PC-9 (cell line): Measurements from ENCODE around the gene ULK2. TPM values are rescaled to one million over a fixed set of nuclear protein-coding genes. Genes with fewer than 3 reads are reported as not detected.
"Not testable (repeated sequence)": the region's sequence is repeated elsewhere in the genome, so short reads cannot be mapped to it uniquely, and the experiment has no call there.

Experiments
- BruUV-seq: library from RNA; stranded (reverse); fragments of 400-500 nt; replicated peaks from 2 replicates; lab custom pipeline; 2021; lab: Mats Ljungman, UMichigan
- CTCF ChIA-PET: fragments of 300-600 bp; sonication (Branson Sonifier 250); formaldehyde crosslinking; loops from one replicate; lab custom pipeline; 2022; ENCODE audit warnings: antibody characterized with exemption; lab: Charles Lee
- POLR2A ChIA-PET: fragments of 300-600 bp; sonication (Branson Sonifier 250); formaldehyde crosslinking; loops from one replicate; lab custom pipeline; 2022; ENCODE audit warnings: antibody characterized with exemption; ENCODE audit not compliant: unreplicated experiment; lab: Charles Lee
- DNase-seq, 2 experiments: peaks; one replicate each; pipeline versions ENCODE4 v3.0.0 to v3.0.0-alpha.2; 2015 to 2022; ENCODE audit warnings: mixed read lengths in 1 of 2
- H2AFZ ChIP-seq: fragments of 200-600 bp; sonication (generic); 2 replicates; pipeline ENCODE4 v1.8.1; 2017; ENCODE audit warnings: antibody characterized with exemption
- H3F3A ChIP-seq: fragments of 200-600 bp; sonication (generic); 2 replicates; pipeline ENCODE4 v1.8.1; 2017; ENCODE audit warnings: antibody characterized with exemption, mild to moderate bottlenecking, low read depth; ENCODE audit not compliant: insufficient read depth
- H3K27ac ChIP-seq: fragments of 200-600 bp; sonication (generic); 2 replicates; pipeline ENCODE4 v1.6.1; 2016; ENCODE audit warnings: mixed run types
- H3K27me3 ChIP-seq: fragments of 200-600 bp; sonication (generic); 2 replicates; pipeline ENCODE4 v1.6.1; 2016; ENCODE audit warnings: low read depth, mixed run types; ENCODE audit not compliant: insufficient read depth
- H3K36me3 ChIP-seq: fragments of 200-600 bp; sonication (generic); 2 replicates; pipeline ENCODE4 v1.6.1; 2016; ENCODE audit warnings: low read depth, mixed run types
- H3K4me1 ChIP-seq: fragments of 200-600 bp; sonication (generic); replicated peaks from 2 replicates; pipeline ENCODE4 v1.6.1; 2016; ENCODE audit warnings: mixed run types; ENCODE audit not compliant: insufficient read depth
- H3K4me2 ChIP-seq: fragments of 200-600 bp; sonication (generic); 2 replicates; pipeline ENCODE4 v1.6.1; 2017; ENCODE audit warnings: mixed run types
- H3K4me3 ChIP-seq: fragments of 200-600 bp; sonication (generic); 2 replicates; pipeline ENCODE4 v1.6.1; 2016; ENCODE audit warnings: mixed run types
- H3K79me2 ChIP-seq: fragments of 200-600 bp; sonication (generic); 2 replicates; pipeline ENCODE4 v1.6.1; 2017; ENCODE audit warnings: low read depth, mixed run types
- H3K9me2 ChIP-seq: fragments of 200-600 bp; sonication (generic); 2 replicates; pipeline ENCODE4 v1.8.1; 2017; ENCODE audit warnings: mild to moderate bottlenecking; ENCODE audit not compliant: insufficient read depth
- H3K9me3 ChIP-seq: fragments of 200-600 bp; sonication (generic); 2 replicates; pipeline ENCODE4 v1.8.1; 2016; ENCODE audit warnings: low read depth; ENCODE audit not compliant: insufficient read depth
- H4K20me1 ChIP-seq: fragments of 200-600 bp; sonication (generic); 2 replicates; pipeline ENCODE4 v1.8.1; 2017; ENCODE audit not compliant: insufficient read depth
- EZH2 ChIP-seq: fragments of 200-600 bp; sonication (generic); IDR thresholded peaks from 2 replicates; pipeline ENCODE4 v1.8.0; 2017; ENCODE audit warnings: antibody characterized with exemption, low read depth
- intact Hi-C: fragments of 100-400 bp; cut with micrococcal nuclease; formaldehyde crosslinking; loops from one replicate; pipeline ENCODE4 v1.10.0; 2022; ENCODE audit not compliant: unreplicated experiment
- total RNA-seq: library from RNA; stranded (reverse); gene quantifications from 2 replicates; pipeline ENCODE4 v1.2.3, GENCODE V29; 2021
- TF ChIP-seq, protein P1 (sequence below): fragments of 200-600 bp; sonication (generic); conservative IDR thresholded peaks from 2 replicates; pipeline ENCODE4 v1.6.1; 2017; ENCODE audit warnings: mixed run types, antibody characterized with exemption, mild to moderate bottlenecking, moderate library complexity

The ULK2 gene
- total RNA-seq, 1 experiment from 2014 or later, result 8.7 TPM

DNA sequence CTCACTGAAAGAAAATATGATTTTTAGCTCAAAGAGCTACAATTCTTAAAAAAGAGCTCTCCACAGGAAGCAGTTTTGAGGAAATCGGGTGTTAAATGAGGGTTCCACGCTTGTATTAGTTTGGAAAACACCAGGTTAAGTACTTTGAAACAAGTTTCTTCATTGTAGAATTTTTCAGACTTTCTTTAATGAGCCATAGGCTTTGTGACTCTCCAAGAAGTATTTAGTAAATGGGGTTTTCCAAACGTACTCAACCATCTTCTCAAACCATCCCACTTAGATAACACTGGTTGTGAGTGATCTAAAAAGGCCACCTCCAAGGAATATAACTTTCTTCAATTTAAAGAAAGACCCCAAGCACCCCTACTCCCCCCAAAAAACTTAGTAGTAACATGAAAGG, 2.7 kb downstream of the ULK2 start:
- intact Hi-C loops, result no loop called here
- TF ChIP-seq EZH2, result no peak
- TF ChIP-seq, protein P1, sequence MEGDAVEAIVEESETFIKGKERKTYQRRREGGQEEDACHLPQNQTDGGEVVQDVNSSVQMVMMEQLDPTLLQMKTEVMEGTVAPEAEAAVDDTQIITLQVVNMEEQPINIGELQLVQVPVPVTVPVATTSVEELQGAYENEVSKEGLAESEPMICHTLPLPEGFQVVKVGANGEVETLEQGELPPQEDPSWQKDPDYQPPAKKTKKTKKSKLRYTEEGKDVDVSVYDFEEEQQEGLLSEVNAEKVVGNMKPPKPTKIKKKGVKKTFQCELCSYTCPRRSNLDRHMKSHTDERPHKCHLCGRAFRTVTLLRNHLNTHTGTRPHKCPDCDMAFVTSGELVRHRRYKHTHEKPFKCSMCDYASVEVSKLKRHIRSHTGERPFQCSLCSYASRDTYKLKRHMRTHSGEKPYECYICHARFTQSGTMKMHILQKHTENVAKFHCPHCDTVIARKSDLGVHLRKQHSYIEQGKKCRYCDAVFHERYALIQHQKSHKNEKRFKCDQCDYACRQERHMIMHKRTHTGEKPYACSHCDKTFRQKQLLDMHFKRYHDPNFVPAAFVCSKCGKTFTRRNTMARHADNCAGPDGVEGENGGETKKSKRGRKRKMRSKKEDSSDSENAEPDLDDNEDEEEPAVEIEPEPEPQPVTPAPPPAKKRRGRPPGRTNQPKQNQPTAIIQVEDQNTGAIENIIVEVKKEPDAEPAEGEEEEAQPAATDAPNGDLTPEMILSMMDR, result no peak
- BruUV-seq, result no TSS peak
- peaks cover 10% of the 10 kb centered on the region; the same call in 1 of the 2 replicates for H3F3A ChIP-seq
- no peaks in the 10 kb centered on the region for H4K20me1 ChIP-seq
- H2AFZ ChIP-seq, result no peak overlapping the region
- H3K9me2 ChIP-seq, result no peaks in the 10 kb centered on the region
- H3K27me3 ChIP-seq, result no peaks in the 10 kb centered on the region
- H3K4me2 ChIP-seq, result no peak overlapping the region
- CTCF ChIA-PET, result no interaction called here
- H3K4me3 ChIP-seq, result no peak overlapping the region
- POLR2A ChIA-PET, result no interaction called here
- no peaks in the 10 kb centered on the region for H3K79me2 ChIP-seq
- no peaks in the 10 kb centered on the region for H3K9me3 ChIP-seq
- DNase-seq, result no peak
- peaks cover 9% of the 10 kb centered on the region; the same call in 1 of the 2 replicates for H3K4me1 ChIP-seq
- no peaks in the 10 kb centered on the region for H3K36me3 ChIP-seq
- no peak overlapping the region for H3K27ac ChIP-seq

DNA sequence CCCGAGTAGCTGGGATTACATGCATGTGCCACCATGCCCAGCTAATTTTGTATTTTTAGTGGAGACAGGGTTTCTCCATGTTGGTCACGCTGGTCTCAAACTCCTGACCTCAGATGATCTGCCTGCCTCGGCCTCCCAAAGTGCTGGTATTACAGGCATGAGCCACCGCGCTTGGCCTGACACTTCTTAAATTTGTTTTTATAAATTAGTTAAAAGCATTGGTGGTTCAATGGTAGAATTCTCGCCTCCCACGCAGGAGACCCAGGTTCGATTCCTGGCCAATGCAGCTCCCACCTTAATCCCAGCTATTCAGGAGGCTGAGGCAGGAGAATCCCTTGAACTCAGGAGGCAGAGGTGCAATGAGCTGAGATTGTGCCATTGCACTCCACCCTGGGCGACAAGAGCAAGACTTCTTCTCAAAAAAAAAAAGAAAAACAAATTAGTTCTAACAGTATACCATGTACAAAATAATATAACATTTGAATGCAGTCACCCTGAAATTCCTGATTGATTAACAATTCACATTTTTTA, 7.0 kb downstream of the ULK2 start:
- H3K4me2 ChIP-seq, intact Hi-C loops, H3K4me1 ChIP-seq, BruUV-seq, H3K4me3 ChIP-seq, H3K79me2 ChIP-seq, H3K9me2 ChIP-seq, H3K9me3 ChIP-seq, H3K36me3 ChIP-seq, H2AFZ ChIP-seq, H3K27me3 ChIP-seq, H3F3A ChIP-seq, H3K27ac ChIP-seq, H4K20me1 ChIP-seq, DNase-seq: not testable (repeated sequence)
- POLR2A ChIA-PET, result interaction anchor here (0.9 kb wide), 1 partner anchor 217 kb away, joined by 3 read pairs; no protein-coding TSS in a partner anchor
- CTCF ChIA-PET, result interaction anchor here (0.6 kb wide), 1 partner anchor 14 kb away, joined by 3 read pairs; no protein-coding TSS in a partner anchor

DNA sequence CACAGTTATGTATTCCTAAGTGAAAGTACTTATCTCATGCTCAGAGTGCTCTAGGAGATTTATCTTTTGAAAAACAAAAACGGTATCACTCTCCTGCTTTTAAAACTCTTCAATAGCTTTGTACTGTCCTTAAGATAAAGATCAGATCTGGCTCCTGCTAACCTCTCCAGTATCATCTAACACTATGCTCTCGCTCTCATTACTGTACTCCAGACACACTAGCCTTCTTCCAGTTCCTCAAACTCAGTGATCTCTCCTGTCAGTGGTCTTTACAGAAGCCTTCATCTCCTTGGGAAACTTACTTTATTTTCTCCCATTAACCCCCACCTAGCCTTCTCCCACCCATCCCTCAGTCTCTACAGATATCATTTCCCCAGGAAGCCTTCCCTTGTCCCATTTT, 10.1 kb downstream of the ULK2 start:
- no TSS peak for BruUV-seq
- no peaks in the 10 kb centered on the region for H3K4me1 ChIP-seq
- no peaks in the 10 kb centered on the region for H3K9me3 ChIP-seq
- no peak for TF ChIP-seq EZH2
- TF ChIP-seq, protein P1, result no peak
- H3K4me2 ChIP-seq, result no peak overlapping the region
- ChIA-PET CTCF (no interaction called here), POLR2A (interaction anchor here (0.6 kb wide), 2 partner anchors 246 to 440 kb away, joined by 4 to 42 read pairs; no protein-coding TSS in a partner anchor)
- no peak for DNase-seq
- no peaks in the 10 kb centered on the region for H3K79me2 ChIP-seq
- no peak overlapping the region for H3K4me3 ChIP-seq
- H3K36me3 ChIP-seq, result no peaks in the 10 kb centered on the region
- H3K27me3 ChIP-seq, result no peaks in the 10 kb centered on the region
- intact Hi-C loops, result no loop called here
- H4K20me1 ChIP-seq, result no peaks in the 10 kb centered on the region
- H3K27ac ChIP-seq, result no peak overlapping the region
- no peak overlapping the region for H2AFZ ChIP-seq
- H3K9me2 ChIP-seq, result no peaks in the 10 kb centered on the region
- H3F3A ChIP-seq, result no peaks in the 10 kb centered on the region

DNA sequence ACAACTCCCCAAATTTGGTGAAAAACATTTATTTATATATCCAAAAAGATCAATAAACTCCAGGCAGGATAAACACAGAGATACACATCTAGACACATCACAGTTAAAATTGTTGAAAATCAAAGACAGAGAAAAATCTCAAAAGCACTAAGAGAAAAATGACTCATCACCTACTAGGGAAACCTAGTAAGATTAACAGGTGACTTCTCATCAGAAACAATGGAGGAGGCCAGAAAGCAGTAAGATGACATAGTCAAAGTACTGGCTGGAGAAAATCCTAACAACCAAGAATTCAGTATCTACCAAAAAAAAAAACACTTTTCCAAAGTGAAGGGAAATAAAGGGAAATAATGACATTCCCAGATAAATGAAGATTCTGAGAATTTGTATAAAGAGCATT, 33.8 kb downstream of the ULK2 start:
- Histone ChIP-seq H2AFZ (no peak overlapping the region), H3F3A (no peaks in the 10 kb centered on the region), H3K36me3 (no peaks in the 10 kb centered on the region), H3K4me1 (no peaks in the 10 kb centered on the region), H3K9me3 (peaks cover 12% of the 10 kb centered on the region), H4K20me1 (no peaks in the 10 kb centered on the region), H3K9me2 (no peaks in the 10 kb centered on the region), H3K27me3 (no peaks in the 10 kb centered on the region), H3K79me2 (no peaks in the 10 kb centered on the region), H3K4me3 (no peak overlapping the region), H3K27ac (no peak overlapping the region), H3K4me2 (no peak overlapping the region)
- POLR2A ChIA-PET, result no interaction called here
- BruUV-seq, result no TSS peak
- CTCF ChIA-PET, result no interaction called here
- intact Hi-C loops, result no loop called here
- DNase-seq, result no peak
- TF ChIP-seq EZH2, result no peak
- TF ChIP-seq, protein P1, result no peak
